Measurements from ENCODE around the gene PFKM. TPM values are rescaled to one million over a fixed set of nuclear protein-coding genes. Genes with fewer than 3 reads are reported as not detected.
"Not testable (repeated sequence)": the region's sequence is repeated elsewhere in the genome, so short reads cannot be mapped to it uniquely, and the experiment has no call there.

Gene PFKM
- total RNA-seq, 1 donor from 2014 or later: 112 TPM

- DNase-seq: not testable (repeated sequence)
Measured at GRCh38 chr12:48111312-48111693, 7.9 kb upstream of the PFKM start.

- no peak for DNase-seq
Measured at GRCh38 chr12:48115957-48116356, 3.2 kb upstream of the PFKM start.

- DNase-seq: no peak
Measured at GRCh38 chr12:48118284-48118871, 786 bp upstream of the PFKM start.

- no peak for DNase-seq
Measured at GRCh38 chr12:48119834-48120195, 651 bp downstream of the PFKM start.

- no peak for DNase-seq
Measured at GRCh38 chr12:48121522-48121921, 2.4 kb downstream of the PFKM start.

- DNase-seq: no peak
Measured at GRCh38 chr12:48122065-48122834, 3.1 kb downstream of the PFKM start.

- DNase-seq: no peak
Measured at GRCh38 chr12:48123169-48123568, 4.0 kb downstream of the PFKM start.

GRCh38 chr12:48125542-48125941 lies 6.4 kb downstream of the PFKM start:
- not testable (repeated sequence) for DNase-seq

GRCh38 chr12:48125985-48126384 lies 6.8 kb downstream of the PFKM start:
- no peak for DNase-seq

GRCh38 chr12:48126953-48127630 lies 7.9 kb downstream of the PFKM start:
- DNase-seq: no peak

- no peak for DNase-seq
Measured at GRCh38 chr12:48128800-48129199, 9.6 kb downstream of the PFKM start.

- no peak for DNase-seq
Measured at GRCh38 chr12:48129376-48129775, 10.2 kb downstream of the PFKM start.

GRCh38 chr12:48131517-48131916 lies 12.4 kb downstream of the PFKM start:
- DNase-seq: no peak

- no peak for DNase-seq
Measured at GRCh38 chr12:48132826-48133225, 13.7 kb downstream of the PFKM start.

GRCh38 chr12:48135027-48135426 lies 15.9 kb downstream of the PFKM start:
- no peak for DNase-seq

- DNase-seq: no peak
Measured at GRCh38 chr12:48142818-48143674, 23.9 kb downstream of the PFKM start.

GRCh38 chr12:48143898-48144297 lies 24.7 kb downstream of the PFKM start:
- DNase-seq: no peak

GRCh38 chr12:48145981-48146380 lies 26.8 kb downstream of the PFKM start:
- no peak for DNase-seq

GRCh38 chr12:48151103-48151771 lies 32.1 kb downstream of the PFKM start:
- DNase-seq: no peak

- DNase-seq: not testable (repeated sequence)
Measured at GRCh38 chr12:48155786-48156185, 36.6 kb downstream of the PFKM start.

- no peak for DNase-seq
Measured at GRCh38 chr12:48156652-48157017, 37.5 kb downstream of the PFKM start.
